Measurements from ENCODE around the gene WDR13. TPM values are rescaled to one million over a fixed set of nuclear protein-coding genes. Genes with fewer than 3 reads are reported as not detected.

WDR13 gene
- total RNA-seq, 1 experiment from 2014 or later = 48.1 TPM

GRCh38 chrX:48560681-48561080 is 36.6 kb upstream of the WDR13 start:
- Histone ChIP-seq H3K4me1 (ENCODE audit: insufficient read depth, low read length, poor library complexity, severe bottlenecking) (no peaks in the 10 kb centered on the region), H3K27ac (ENCODE audit: low read depth, low read length, poor library complexity, severe bottlenecking) (no peak overlapping the region), H3K36me3 (ENCODE audit: insufficient read depth, low read length, poor library complexity, severe bottlenecking) (peaks cover 3% of the 10 kb centered on the region), H3K27me3 (replicated peaks; ENCODE audit: insufficient read depth, low read depth, low read length, poor library complexity) (no peaks in the 10 kb centered on the region), H3K4me3 (ENCODE audit: low read depth, low read length, poor library complexity, severe bottlenecking) (no peak overlapping the region), H3K9me3 (ENCODE audit: low read depth, low read length, poor library complexity, severe bottlenecking) (no peaks in the 10 kb centered on the region)
- no TSS peak for BruUV-seq (replicated peaks)
- no peak for TF ChIP-seq EZH2 (IDR thresholded peaks at IDR 0.05; ENCODE audit: borderline replicate concordance, low read depth, low read length, poor library complexity, severe bottlenecking)
- no peak for TF ChIP-seq CTCF (conservative IDR thresholded peaks at IDR 0.05; ENCODE audit: low read depth, low read length)
- DNase-seq (ENCODE audit: low spot score) = no peak
- POLR2A ChIA-PET (ENCODE audit: low non-redundant PET) = no interaction called here
- CTCF ChIA-PET = no interaction called here
- intact Hi-C loops (cut with micrococcal nuclease; ENCODE audit: unreplicated experiment) = no loop called here

GRCh38 chrX:48569958-48570357 is 27.3 kb upstream of the WDR13 start:
- CTCF ChIA-PET = no interaction called here
- DNase-seq (ENCODE audit: low spot score) = no peak
- Histone ChIP-seq H3K27ac (ENCODE audit: low read depth, low read length, poor library complexity, severe bottlenecking) (no peak overlapping the region), H3K27me3 (replicated peaks; ENCODE audit: insufficient read depth, low read depth, low read length, poor library complexity) (no peaks in the 10 kb centered on the region), H3K4me3 (ENCODE audit: low read depth, low read length, poor library complexity, severe bottlenecking) (no peak overlapping the region), H3K4me1 (ENCODE audit: insufficient read depth, low read length, poor library complexity, severe bottlenecking) (no peaks in the 10 kb centered on the region), H3K36me3 (ENCODE audit: insufficient read depth, low read length, poor library complexity, severe bottlenecking) (peaks cover under 1% of the 10 kb centered on the region), H3K9me3 (ENCODE audit: low read depth, low read length, poor library complexity, severe bottlenecking) (no peaks in the 10 kb centered on the region)
- intact Hi-C loops (cut with micrococcal nuclease; ENCODE audit: unreplicated experiment) = no loop called here
- BruUV-seq (replicated peaks) = no TSS peak
- TF ChIP-seq EZH2 (IDR thresholded peaks at IDR 0.05; ENCODE audit: borderline replicate concordance, low read depth, low read length, poor library complexity, severe bottlenecking) (no peak), CTCF (conservative IDR thresholded peaks at IDR 0.05; ENCODE audit: low read depth, low read length) (no peak)
- POLR2A ChIA-PET (ENCODE audit: low non-redundant PET) = no interaction called here

- peak; percentile 49 for DNase-seq (ENCODE audit: low spot score)
- H3K27me3 ChIP-seq (replicated peaks; ENCODE audit: insufficient read depth, low read depth, low read length, poor library complexity) = no peaks in the 10 kb centered on the region
- ChIA-PET POLR2A (ENCODE audit: low non-redundant PET) (interaction anchor here (0.6 to 0.7 kb wide), 2 partner anchors 22 to 103 kb away, joined by 4 to 16 read pairs; no protein-coding TSS in a partner anchor), CTCF (no interaction called here)
- no peaks in the 10 kb centered on the region for H3K9me3 ChIP-seq (ENCODE audit: low read depth, low read length, poor library complexity, severe bottlenecking)
- intact Hi-C loops (cut with micrococcal nuclease; ENCODE audit: unreplicated experiment) = no loop called here
- H3K4me1 ChIP-seq (ENCODE audit: insufficient read depth, low read length, poor library complexity, severe bottlenecking) = peaks cover 4% of the 10 kb centered on the region
- H3K4me3 ChIP-seq (ENCODE audit: low read depth, low read length, poor library complexity, severe bottlenecking) = peak overlapping the region; percentile 71
- BruUV-seq (replicated peaks) = TSS peak; percentile 87
- H3K36me3 ChIP-seq (ENCODE audit: insufficient read depth, low read length, poor library complexity, severe bottlenecking) = peaks cover 34% of the 10 kb centered on the region
- peak overlapping the region; percentile 99 for H3K27ac ChIP-seq (ENCODE audit: low read depth, low read length, poor library complexity, severe bottlenecking)
- TF ChIP-seq CTCF (conservative IDR thresholded peaks at IDR 0.05; ENCODE audit: low read depth, low read length) = no peak
- no peak for TF ChIP-seq EZH2 (IDR thresholded peaks at IDR 0.05; ENCODE audit: borderline replicate concordance, low read depth, low read length, poor library complexity, severe bottlenecking)
Measured at GRCh38 chrX:48573690-48574269, 23.5 kb upstream of the WDR13 start.
